GM13977 (cell line): ENCODE data around the gene RASEF.

Experiments
- DNase-seq: peaks from one replicate; pipeline ENCODE4 v3.0.0; 2012; ENCODE audit warnings: low spot score
- in situ Hi-C: fragments of 300-500 bp; cut with MboI; formaldehyde crosslinking; loops from one replicate; pipeline ENCODE4 v1.12.0; 2022; ENCODE audit warnings: low sequenced_read_pairs, low pct_unique_long_range_greater_than_20kb, mixed read lengths, inconsistent platforms; ENCODE audit not compliant: unreplicated experiment
- TF ChIP-seq, protein P1 (sequence below): IDR thresholded peaks from 2 replicates; pipeline ENCODE4 v1.5.1; 2012; ENCODE audit warnings: mild to moderate bottlenecking, control low read depth; ENCODE audit not compliant: insufficient read depth; ENCODE audit errors: extremely low read depth, missing control alignments

Gene RASEF

DNA sequence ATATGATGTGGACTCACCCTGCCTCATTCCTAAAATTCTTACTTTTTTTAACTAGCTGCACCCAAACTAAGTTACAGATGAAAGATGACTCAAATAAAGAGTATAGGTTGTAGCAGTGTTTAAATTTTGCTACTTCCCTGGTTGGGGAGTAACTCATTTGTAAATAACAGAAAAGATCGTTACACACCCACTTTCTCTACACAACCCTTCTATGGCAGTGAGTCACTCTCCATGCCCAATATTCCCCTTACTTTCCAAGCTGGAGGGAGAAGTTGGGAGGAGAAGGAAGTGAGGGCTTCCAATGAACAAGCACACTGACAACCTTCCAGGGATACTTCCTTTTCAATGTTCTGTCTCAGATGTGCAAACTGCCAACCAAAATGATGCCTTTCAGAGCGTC lies 1.9 kb downstream of the RASEF start:
- TF ChIP-seq, protein P1, sequence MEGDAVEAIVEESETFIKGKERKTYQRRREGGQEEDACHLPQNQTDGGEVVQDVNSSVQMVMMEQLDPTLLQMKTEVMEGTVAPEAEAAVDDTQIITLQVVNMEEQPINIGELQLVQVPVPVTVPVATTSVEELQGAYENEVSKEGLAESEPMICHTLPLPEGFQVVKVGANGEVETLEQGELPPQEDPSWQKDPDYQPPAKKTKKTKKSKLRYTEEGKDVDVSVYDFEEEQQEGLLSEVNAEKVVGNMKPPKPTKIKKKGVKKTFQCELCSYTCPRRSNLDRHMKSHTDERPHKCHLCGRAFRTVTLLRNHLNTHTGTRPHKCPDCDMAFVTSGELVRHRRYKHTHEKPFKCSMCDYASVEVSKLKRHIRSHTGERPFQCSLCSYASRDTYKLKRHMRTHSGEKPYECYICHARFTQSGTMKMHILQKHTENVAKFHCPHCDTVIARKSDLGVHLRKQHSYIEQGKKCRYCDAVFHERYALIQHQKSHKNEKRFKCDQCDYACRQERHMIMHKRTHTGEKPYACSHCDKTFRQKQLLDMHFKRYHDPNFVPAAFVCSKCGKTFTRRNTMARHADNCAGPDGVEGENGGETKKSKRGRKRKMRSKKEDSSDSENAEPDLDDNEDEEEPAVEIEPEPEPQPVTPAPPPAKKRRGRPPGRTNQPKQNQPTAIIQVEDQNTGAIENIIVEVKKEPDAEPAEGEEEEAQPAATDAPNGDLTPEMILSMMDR: no peak
- no peak for DNase-seq
- in situ Hi-C loops: no loop called here

DNA sequence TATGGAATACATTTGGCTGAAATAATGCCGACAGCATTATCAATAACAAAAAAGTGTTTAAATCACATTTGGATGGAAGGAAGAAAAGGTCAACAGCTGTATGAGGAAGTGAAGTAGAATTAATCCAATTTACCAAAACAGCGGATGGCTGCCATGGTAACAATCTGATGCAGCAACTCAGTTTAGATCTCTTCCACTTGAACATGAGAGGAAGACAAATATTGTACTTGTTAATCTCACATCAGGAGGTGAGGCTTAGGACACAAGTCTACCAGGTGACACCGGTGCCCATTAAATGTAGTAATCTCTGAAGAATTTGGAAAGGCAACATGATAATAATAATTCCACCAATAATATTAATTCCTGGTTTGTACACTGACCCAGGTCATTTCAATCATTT lies 2.4 kb downstream of the RASEF start:
- in situ Hi-C loops: no loop called here
- no peak for DNase-seq
- TF ChIP-seq, protein P1: no peak

DNA sequence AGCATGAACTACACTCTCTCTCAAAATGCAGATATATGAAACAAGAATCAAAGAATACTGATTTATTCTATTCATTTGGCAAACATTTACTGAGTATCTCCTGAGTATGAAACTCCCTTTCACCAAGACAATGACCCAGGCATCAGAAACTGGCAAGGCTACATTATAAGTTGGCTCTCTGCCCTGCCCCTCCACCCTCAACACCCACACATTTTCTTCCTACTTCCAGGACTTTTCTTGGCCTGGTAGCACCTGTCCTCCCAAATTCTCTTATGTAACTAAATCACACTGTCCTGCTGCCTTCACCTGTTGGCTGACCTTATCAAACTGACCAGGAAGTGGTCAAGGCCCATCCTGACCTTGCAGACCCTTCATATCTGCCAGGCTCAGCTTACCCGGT lies 3.5 kb downstream of the RASEF start:
- no peak for DNase-seq
- in situ Hi-C loops: no loop called here
- TF ChIP-seq, protein P1: no peak

DNA sequence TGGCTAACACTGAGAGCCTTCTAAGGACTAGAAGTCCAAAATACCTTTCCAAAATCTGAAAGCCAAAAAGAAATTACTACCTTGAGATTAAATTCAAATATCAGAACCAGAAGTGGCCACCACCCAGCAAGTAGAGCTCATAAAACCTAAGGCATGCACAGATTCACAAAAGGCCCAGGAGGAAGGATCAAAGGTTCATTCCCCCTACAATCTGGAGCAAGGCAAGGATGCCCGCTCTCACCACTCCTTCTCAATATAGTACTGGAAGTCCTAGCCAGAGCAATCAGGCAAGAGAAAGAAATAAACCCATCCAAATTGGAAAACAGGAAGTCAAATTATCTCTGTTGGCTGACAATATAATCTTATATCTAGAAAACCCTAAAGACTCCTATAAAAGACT lies 6.0 kb downstream of the RASEF start:
- DNase-seq: no peak
- in situ Hi-C loops: no loop called here
- TF ChIP-seq, protein P1: no peak

DNA sequence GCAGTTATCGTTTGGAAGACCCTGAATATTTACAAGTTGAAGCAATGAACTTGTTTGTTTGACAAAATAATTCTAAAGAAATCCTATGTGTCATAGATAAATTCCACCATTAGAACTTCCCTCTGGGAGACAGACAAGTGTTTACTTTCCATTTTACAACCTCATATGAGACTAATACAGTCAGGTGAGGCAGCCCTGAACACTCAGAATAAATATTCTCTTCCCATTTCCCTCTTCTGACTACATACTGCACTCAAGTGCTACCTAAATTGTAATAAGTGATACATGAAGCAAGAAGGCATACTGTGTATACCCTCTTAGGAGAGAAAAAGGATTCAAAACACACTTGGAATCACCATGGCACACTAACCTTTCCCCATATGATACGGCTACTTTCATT lies 6.8 kb downstream of the RASEF start:
- TF ChIP-seq, protein P1: no peak
- in situ Hi-C loops: no loop called here
- DNase-seq: no peak

DNA sequence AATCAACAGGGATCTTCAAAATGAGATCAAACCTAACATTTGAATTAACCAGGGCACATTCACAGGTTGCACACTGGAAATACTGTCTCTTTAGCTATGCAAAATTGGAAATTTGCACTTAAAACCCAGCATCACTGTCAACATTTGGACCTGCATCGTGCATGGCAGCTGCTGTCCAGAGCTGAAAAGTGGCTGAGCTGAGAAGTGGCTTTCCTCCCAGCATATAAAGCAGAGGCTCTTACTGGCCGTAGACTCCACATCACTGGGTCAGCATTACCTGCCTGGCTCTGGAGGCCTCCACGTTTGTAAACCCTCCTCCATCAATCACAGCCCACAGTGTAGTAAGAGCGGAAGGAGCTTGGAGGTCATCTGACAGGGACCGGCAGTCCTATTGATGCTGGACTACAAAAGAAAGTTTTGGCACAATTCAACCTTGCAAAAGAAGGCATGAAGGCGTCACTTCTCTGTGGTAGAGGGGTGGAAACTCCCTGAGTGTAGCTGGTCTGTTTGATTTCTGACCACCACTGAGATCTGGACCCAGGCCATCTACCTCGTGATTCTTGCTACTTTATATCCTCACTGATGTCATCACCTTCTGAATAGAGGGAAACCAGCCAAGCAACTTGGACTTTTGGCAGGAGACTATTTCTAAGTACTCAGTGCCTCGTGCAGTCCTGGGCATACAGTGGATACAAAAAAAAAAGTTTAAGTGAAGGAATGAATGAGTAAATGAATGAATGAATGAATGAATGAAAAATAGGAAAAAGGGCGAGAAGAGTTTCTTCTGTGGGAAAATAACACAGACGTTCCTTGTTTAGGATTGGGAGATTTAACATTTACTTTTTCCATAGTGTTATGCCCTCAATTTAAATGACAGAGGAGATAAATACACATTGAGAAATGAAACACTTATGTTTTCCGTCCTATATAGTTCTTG lies 14.8 kb downstream of the RASEF start:
- in situ Hi-C loops: no loop called here
- no peak for DNase-seq
- TF ChIP-seq, protein P1: no peak
